Measurements from ENCODE around the gene KRTAP21-3.
"Not testable (repeated sequence)": the region's sequence is repeated elsewhere in the genome, so short reads cannot be mapped to it uniquely, and the experiment has no call there.

Gene KRTAP21-3, protein sequence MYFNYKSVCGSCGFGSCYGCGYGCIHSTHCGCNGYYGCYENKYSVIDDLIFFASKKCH

DNA sequence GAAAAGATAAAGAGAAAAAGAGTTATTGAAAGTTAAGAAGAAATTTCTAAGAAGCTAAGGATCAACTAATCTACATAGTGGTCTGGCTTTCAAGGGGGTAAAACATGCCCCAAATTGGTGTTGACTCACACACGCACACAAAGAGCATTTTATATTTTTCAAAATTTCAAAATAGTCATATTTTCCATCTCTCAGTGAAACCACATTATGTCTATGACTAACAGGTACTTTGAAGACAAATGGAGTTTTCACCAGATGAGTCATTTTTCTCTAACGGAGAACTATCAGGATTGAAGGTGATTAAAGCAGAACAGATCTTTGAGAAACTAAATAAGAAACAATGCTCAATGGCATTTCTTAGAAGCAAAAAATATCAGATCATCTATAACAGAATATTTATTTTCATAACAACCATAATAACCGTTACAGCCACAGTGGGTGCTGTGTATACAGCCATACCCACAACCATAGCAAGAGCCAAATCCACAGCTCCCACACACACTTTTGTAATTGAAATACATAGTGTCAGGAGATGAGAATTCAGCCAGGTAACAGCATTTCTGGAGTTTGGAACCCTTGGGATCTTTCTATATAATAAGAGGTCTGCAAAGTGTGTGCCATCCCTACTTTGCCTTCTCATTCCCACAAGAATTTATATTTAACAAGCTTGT lies at the start of gene KRTAP21-3:
Gene KRTAP21-3 (minus strand): TSS at position 539 of the 671 bp plus-strand sequence. CDS start 18 bp downstream, at position 521.
- no peak for DNase-seq (ENCODE audit: low spot score)

DNA sequence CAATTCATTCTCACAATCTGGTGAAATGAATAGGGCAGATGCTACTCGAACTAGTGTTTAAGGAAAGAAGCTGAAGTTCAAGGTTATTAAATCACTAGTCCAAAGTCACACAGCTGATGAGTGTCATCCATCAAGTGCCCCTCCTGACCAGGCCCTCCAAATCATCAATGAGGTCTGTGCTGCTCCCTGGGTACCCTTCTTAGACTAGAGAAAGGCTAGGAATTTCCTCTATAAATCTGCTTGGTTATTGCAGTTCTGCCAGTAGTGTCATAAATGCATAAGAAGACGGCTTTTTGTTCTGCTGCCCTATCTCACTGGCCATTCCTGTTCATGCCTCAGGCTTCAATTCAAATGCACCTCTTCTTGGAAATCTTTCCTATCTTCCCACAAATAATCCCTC lies 42.2 kb upstream of the KRTAP21-3 start:
- no peak for DNase-seq (ENCODE audit: low spot score)

DNA sequence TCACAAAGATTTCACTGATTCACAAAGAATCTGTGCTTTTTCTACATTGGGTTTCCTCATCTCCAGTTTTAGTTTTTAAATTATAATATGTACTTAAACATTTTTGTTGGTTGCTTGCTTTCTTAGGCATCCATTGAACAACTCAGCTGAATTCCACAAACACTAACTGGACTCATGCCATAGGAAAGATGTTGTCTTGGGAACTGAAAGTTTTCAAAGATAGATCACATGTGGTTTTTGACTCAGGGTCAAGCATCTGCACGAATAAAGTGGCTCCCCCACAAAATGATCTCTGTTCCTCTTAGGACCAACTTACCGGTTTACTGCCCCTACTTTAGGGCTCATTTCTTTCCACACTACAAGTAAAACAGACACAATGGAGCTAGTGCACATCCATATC lies 39.7 kb upstream of the KRTAP21-3 start:
- DNase-seq (ENCODE audit: low spot score) = no peak

DNA sequence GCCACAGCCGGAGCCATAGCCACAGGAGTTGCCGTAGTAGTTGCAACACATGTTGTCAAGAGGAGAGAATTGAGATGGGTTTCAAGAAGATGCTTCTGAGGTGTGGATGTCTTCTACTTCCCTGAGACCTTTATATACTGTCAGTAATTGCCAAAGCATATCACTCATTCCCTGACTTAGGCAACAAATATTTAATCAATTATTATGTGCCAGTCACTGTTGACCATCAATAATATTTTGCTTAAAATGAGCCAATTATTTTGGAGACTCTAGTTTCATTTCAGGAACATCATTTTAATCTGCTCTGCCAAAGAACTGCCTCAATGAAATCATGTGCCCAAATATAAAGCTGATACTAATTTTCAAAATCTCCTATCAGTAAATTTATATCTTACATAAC lies 36.8 kb upstream of the KRTAP21-3 start, which contains the start of gene KRTAP21-1:
Gene KRTAP21-1 (minus strand): TSS at position 101 of the 400 bp plus-strand sequence. CDS start 50 bp downstream, at position 51.
- DNase-seq (ENCODE audit: low spot score) = not testable (repeated sequence)

DNA sequence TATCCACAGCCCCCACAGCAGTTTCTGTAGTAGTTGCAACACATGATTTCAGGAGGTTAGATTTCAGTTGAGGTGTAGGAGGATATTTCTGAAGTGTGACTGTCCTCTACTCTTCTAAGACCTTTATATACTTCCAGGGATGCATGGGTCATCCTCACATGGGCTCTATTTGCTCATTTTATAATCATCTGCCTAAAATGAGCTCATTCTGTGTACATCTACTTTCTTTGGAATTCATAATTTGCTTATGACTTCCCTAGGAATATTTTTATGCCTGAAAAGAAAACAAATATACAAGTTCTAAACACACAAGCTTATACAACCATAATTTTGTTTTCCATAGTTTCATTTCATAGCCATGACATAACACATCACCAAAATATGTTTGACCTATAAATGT lies 28.6 kb upstream of the KRTAP21-3 start, which contains the start of gene KRTAP21-2:
Gene KRTAP21-2 (minus strand): TSS at position 101 of the 400 bp plus-strand sequence. CDS start 57 bp downstream, at position 44.
- DNase-seq (ENCODE audit: low spot score) = no peak

DNA sequence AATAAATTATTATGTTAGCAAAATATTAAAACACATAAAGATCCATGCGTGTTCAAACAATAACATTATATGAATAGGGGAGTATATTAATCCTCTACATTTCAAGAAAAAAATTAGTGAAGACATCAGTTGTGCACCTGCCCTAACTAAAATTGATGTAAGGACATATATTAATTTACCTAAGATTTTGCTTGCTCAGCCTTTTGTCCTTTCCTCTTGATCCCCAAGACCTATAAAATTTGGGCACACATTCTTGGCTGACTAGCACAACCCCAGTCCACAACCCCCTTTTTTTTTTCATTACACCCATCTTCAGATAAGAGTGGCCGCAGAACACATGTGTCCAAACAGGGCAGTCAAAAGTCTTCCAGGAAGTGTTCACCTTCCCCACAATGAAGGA lies 21.9 kb upstream of the KRTAP21-3 start:
- DNase-seq (ENCODE audit: low spot score) = no peak

DNA sequence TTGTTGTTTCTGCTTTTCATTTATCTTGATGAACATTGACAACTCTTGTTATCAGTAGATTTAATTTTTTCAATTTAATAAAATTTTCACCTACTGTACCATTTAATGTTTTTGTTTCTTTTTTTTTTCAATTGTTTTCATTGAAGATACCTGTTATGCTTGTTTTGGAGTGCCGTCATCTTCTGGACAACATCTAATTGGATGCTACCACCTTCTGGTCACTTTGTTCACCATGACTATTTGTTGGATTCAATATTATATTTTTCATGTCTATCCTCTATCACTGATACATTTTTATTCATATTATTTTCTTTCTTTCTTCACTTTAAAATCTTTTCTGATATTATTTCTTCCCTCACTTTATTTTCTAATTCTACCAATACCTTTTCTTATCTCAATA lies 14.4 kb upstream of the KRTAP21-3 start:
- DNase-seq (ENCODE audit: low spot score) = no peak

DNA sequence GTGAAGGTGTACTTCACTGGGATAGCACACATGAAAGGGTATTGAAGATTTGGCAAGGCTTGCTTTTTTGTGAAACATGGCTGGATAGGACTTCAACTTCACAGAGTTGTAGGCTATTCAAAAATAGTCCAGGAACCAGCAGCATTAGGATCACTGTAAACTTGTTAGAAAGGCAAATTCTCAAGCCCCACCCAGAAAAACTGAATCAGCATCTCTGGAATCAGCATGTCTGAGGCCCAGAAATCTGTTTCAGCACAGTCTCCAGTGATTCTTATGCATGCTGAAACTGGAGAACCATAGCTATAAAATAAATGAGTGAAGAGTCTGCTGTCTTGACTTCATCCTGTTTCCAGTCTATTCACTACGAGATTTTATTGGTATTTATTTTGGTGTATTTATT lies 8.1 kb upstream of the KRTAP21-3 start:
- no peak for DNase-seq (ENCODE audit: low spot score)

DNA sequence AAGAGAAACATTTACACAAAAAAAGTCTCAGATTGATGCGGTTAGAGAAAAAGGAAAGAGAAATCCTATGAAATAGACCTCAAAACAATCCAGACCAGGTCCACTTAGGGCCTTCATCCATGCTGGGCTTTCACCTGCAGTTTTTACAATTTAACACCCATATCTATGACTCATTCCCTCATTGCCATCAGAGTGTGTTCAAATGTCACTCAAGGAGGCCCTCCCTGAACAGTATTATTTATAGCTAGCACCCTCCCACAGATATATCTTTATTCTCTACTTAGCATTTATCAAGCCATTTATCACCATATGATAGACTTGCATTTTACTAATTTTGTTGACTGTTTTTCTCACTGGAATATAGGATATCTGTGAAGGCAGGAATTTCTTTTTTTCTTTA lies 824 bp upstream of the KRTAP21-3 start:
- DNase-seq (ENCODE audit: low spot score) = no peak

DNA sequence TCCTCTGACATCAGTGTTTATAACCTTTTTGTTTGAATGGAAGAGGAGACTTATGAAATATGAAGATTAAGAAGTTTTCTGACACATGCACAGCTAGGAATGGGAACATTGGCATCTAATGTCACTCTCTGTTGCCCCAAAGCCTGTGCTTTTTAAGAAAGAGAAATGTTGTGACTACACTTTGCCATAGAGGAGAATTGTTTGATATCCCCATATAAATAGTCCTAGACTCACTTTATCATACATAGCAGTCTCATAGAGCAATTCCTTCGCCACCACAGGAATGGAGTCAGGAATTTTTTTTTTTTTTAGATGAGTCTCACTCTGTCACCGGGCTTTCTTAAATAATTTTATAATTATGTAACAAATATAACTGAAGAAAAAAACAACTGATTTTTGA lies 1.5 kb downstream of the KRTAP21-3 start:
- no peak for DNase-seq (ENCODE audit: low spot score)

DNA sequence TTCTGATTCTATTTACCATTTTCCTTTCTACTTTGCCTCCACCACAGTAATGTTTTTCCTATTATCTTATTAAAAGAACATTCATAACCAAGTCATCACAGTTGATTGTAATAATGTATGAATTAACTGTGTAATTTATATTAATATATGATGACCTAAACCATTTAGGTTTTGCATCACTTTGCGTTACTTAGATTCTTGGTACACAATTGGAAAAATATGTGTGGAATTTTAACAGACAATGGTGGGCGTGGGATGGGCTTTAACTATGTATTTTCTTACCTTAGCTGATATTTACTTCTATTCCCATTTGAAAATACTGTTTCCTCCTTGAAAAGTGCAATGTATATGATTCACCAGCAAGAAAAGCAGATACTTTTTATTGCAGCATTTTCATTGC lies 3.6 kb downstream of the KRTAP21-3 start:
- no peak for DNase-seq (ENCODE audit: low spot score)

DNA sequence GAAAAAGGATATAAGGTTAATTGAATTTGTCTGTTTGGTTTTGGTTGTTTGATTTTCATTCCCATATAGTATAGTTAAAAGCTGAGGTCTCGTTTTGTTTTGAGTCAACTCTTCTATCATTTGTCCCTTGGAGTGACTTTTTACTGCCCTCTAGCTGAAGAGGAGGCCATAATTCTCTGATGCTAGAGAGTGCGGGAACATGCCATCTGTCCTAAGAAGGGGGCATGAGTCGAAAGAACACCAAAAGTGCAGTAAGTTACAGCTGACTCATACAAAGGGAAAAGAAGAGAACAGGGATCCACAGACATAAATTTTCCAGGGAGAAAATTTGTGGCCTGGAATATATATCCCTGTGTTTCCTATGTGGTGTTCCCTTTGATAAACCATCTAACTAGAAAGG lies 4.1 kb downstream of the KRTAP21-3 start:
- no peak for DNase-seq (ENCODE audit: low spot score)

DNA sequence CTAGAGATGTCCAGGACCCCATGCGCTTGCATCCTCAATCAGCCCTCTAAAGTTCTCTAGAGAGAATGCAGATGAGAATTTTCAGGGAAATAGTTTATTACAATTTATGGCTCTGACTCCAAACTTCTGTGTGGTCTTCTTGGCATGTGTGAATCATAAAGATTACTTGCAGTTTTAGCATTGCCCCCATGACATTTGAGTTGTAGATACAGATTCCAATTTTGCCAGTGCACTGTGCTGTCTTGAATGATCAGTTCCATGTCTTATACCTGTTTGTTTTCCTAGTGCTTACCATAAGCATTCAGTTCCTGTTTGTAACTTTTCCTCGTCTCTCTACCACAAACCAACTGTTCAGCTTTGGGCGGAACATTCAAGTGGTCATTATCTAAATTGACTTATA lies 4.8 kb downstream of the KRTAP21-3 start:
- DNase-seq (ENCODE audit: low spot score) = no peak

DNA sequence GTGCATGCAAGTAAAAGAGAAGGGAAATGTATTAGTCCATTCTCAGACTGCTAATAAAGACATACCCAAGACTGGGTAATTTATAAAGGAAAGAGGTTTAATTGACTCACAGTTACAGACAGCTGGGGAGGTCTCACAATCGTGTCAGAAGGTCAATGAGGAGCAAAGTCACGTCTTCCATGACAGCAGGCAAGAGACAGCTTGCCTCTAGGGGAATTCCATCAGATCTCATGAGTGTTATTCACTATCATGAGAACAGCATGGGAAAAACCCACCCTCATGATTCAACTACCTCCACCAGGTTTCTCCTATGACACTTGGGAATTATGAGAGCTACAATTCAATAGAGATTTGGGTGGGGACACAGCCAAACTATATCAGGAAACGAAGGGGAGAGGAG lies 8.1 kb downstream of the KRTAP21-3 start:
- DNase-seq (ENCODE audit: low spot score) = no peak

DNA sequence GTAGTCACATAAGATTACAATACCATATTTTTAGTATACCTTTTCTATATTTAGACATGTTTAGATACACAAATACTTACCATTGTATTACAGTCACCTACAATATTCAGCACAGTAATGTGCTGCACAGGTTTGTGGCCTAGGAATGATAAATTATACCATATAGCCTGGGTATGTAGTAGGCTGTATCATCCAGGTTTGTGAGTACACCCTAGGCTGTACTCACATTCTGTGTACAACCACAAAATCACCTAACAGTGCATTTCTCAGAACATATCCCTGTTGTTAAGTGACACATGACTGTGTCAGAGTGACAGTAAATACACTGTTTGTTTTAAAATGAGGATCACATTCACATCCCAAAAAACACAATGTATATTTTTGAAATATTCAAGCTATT lies 11.2 kb downstream of the KRTAP21-3 start:
- DNase-seq (ENCODE audit: low spot score) = no peak

DNA sequence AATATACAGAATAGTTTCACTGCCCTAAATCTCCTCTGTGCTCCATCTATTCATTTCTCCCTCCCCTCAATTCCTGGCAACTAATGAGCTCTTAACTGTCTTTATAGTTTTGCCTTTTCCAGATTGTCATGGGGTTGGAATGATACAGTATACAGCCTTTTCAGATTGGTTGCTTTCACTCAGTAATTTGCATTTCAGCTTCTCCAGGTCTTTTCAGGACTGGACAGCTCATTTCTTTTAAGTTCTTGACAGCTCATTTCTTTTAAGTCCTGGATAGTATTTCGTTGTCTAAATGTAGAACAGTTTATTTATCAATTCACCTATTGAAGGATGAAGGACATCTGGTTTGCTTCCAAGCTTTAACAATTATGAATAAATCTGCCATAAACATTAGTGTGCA lies 22.6 kb downstream of the KRTAP21-3 start:
- DNase-seq (ENCODE audit: low spot score) = no peak

DNA sequence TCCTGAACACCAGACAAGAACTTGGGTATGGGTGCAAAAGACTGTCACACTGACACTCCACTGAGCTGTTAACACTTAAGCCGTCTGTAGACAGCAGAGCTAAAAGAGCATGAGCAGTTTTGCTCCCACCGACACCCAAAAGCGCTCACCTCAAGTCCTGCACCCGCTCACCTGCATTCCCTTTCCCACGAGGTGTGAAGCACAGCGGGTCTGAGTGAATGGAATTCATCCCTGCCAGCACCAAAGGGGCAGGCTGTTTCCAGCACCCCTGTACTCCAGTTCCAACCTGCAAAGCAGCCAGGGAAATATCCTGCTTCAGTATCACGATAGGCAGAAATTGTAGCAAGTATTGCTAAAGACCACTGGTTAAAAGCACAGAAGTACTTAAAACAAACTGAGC lies 28.8 kb downstream of the KRTAP21-3 start:
- no peak for DNase-seq (ENCODE audit: low spot score)

DNA sequence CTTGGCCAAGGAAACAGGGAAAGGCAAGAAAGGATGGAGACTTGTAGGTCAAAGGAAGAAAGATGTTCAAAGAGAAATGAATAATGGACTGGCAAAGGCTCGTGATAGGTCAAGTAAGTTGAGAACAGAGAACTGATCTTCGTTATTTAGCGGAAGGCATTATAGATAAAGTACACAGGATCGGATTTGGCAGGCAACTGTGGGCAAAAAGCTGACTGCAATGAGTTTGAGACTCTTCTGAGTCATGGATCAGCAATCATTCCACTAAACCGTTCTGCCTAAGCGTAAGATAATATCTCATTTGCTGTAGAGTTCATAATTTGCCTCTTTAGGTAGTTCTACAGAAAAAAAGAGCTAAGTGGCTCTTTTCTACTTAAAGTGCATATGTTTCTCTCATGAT lies 34.1 kb downstream of the KRTAP21-3 start:
- no peak for DNase-seq (ENCODE audit: low spot score)

DNA sequence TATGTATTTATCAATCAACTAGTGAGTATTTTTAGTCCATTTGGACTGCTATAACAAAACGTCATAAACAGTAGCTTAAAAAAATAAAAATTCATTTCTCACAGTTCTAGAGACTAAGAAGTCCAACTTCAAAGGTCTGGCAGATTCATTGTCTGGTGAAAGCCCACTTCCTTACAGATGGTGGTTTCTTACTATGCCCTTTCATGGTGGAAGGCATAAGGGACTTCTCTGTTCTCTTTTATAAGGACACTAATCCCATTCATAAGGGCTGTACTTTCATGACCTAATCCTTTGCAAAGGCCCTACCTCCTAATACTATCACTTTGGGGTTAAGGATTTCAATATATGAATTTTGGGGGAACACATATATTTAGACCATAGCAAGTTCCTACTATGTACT lies 38.0 kb downstream of the KRTAP21-3 start:
- DNase-seq (ENCODE audit: low spot score) = no peak

DNA sequence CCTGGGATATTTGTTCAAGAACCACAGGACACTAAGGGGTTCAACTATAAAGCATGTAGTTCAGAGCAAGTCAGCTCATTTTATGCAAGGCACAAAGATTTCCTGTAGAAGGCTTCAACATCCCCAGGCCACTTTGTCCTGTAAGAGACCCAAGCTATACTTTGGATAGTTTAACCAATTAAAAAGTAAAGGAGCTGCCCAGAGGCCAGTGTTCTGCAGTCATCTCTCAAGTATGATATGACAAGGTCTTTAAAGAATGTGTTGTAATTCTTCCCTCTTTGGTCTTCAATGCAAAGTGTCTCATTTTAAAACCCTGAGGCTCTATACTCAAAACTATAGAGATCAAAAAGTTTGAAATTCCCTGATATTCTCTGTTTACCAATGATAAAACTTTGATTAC lies 41.8 kb downstream of the KRTAP21-3 start:
- no peak for DNase-seq (ENCODE audit: low spot score)

DNA sequence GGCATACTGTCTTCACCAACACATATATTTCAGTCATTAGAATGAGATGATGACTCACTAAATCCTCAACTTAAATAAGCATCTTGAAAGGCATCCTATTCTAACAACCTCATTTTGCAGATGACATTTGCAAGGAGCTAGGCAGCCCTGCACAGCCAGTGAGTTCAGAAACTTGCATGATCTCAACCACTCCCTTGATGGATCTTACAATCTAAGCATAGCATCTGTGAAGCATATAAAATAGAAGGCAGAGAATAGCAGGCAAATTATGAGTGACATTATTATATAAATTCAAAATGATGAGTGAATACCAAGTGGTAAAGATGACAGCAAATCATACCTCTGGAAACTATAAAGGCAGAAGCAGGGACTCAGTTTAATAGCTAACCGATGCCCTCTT lies 44.3 kb downstream of the KRTAP21-3 start:
- no peak for DNase-seq (ENCODE audit: low spot score)

DNA sequence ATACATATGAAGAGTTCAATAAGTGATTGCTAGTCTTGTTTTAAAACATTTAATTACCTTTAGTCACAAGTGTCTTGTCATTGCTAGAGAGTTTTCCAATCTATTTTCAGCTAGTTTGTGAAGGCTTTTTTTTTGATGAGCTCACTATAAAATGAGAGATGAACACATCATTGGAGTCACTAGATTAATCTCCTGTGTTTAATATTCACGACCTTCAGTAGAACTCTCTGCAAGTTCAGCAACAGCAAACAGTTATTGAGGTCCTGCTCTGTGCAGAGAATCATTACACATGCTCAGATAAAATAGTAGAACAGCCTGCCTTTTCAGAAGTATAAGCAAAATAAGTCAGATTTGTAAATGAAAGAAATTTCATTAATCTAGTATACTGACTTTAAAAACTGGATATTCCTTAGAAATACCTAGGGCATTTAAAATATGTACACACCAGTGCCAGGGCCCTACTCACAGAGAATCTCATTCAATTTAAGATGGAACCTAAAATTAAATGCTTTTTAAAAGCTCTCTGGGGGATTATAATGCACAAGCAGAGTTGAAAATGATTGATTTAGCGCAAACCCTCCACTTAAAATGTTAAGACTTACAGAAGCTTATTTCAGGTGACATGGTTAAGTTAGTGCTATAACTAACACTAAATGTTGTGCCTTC lies 45.5 kb downstream of the KRTAP21-3 start:
- DNase-seq (ENCODE audit: low spot score) = no peak

DNA sequence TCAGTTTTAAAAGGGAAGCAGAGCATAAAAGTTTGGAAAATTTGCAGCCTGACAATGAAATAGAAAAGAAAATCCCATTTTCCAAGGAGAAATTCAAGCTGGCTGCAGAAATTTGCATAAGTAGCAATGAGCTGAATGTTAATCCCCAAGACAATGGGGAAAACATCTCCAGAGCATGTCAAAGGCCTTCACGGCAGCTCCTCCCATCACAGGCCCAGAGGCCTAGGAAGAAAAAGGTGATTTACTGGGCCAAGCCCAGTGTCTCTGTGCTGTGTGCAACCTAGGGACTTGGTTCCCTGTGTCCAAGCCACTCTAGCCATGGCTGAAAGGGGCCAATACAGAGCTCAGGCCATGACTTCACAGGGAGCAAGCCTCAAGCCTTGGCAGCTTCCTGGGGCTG lies 49.8 kb downstream of the KRTAP21-3 start:
- no peak for DNase-seq (ENCODE audit: low spot score)
